Neural cell (in vitro differentiated cells): Measurements from ENCODE around the gene CDK13.

Experiments
- CTCF ChIP-seq: fragments of 450-650 bp; IDR thresholded peaks from 2 replicates; pipeline ENCODE4 v1.5.1; 2014; ENCODE audit warnings: antibody characterized with exemption, mild to moderate bottlenecking, moderate library complexity; ENCODE audit not compliant: poor library complexity, severe bottlenecking
- SMC3 ChIP-seq: fragments of 450-650 bp; conservative IDR thresholded peaks from 2 replicates; pipeline ENCODE4 v1.6.1; 2014; ENCODE audit warnings: antibody characterized with exemption, mild to moderate bottlenecking, moderate library complexity; ENCODE audit not compliant: poor library complexity
- TAF1 ChIP-seq: IDR thresholded peaks from 2 replicates; pipeline ENCODE4 v1.6.1; 2012; ENCODE audit warnings: low read depth

GRCh38 chr7:40148671-40149070 is 198.6 kb downstream of the CDK13 start:
- TF ChIP-seq CTCF (no peak), TAF1 (no peak), SMC3 (no peak)
